ENCODE results near the gene PSTPIP1. TPM values are rescaled to one million over a fixed set of nuclear protein-coding genes. Genes with fewer than 3 reads are reported as not detected.

PSTPIP1 gene
- total RNA-seq, 3 donors from 2014 or later: 2.6 to 11.0 (median 3.9) TPM

DNA sequence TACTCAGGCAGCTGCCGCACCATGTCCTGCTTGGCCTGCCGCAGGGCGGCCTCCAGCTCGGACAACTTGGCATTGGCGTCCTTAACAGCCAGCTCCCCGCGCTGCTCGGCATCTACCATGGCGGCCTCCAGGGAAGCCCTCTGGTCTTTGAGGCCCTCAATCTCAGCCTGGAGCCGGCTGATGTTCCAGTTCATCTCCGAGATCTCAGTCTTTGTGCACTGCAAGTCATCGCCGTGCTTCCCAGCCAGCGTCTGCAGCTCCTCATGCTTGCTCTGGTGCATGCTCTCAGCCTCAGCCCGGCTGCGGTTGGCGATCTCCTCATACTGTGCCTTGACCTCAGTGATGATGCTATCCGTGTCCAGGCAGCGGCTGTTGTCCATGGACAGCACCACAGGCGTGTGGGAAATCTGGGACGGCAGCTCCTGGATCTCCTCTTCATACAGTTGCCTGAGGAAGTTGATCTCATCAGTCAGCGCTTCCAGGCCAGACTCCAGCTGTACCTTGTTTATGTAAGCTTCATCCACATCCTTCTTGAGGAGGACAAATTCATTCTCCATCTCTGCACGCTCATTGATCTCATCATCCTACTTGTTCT, 15.5 kb upstream of the PSTPIP1 start:
- Histone ChIP-seq H3K36me3 (no peaks in the 10 kb centered on the region), H3K4me1 (no peaks in the 10 kb centered on the region), H3K27ac (no peak overlapping the region), H3K27me3 (no peaks in the 10 kb centered on the region), H3K9me3 (no peaks in the 10 kb centered on the region), H3K4me3 (no peak overlapping the region)
- intact Hi-C loops (cut with DNase I; ENCODE audit: low total_unique reads): no loop called here
- TF ChIP-seq CTCF (IDR thresholded peaks at IDR 0.05) (no peak), POLR2AphosphoS5 (IDR thresholded peaks at IDR 0.05) (no peak), POLR2A (IDR thresholded peaks at IDR 0.05) (no peak)
- no peak for DNase-seq (ENCODE audit: low spot score in 2 of 2)

DNA sequence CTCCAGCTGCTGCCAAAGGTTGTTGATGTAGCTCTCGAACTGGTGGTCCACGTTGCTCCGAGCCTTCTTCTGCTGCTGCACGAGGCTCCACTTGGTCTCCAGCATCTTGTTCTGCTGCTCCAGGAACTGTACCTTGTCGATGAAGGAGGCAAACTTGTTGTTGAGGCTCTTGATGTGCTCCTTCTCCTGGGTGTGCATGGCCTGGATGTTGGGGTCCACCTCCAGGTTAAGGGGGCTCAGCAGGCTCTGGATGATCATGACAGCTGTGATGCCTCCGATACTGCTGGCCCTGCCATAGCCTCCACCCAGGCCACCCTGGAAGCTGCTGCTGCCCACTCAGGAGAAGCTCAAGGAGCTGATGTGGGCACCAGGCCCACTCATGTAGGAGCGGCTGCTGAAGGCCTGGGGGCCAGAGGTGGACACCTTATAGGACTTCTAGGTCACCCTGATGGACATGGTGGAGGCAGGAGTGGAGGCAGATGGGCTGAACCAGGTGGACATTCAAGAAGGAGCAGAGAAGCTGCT, 14.9 kb upstream of the PSTPIP1 start:
- no peaks in the 10 kb centered on the region for H3K9me3 ChIP-seq
- no peaks in the 10 kb centered on the region for H3K36me3 ChIP-seq
- H3K4me3 ChIP-seq: no peak overlapping the region
- TF ChIP-seq POLR2AphosphoS5 (IDR thresholded peaks at IDR 0.05): no peak
- no peak for TF ChIP-seq POLR2A (IDR thresholded peaks at IDR 0.05)
- TF ChIP-seq CTCF (IDR thresholded peaks at IDR 0.05): no peak
- DNase-seq (ENCODE audit: low spot score in 2 of 2): no peak
- H3K27me3 ChIP-seq: no peaks in the 10 kb centered on the region
- H3K27ac ChIP-seq: no peak overlapping the region
- intact Hi-C loops (cut with DNase I; ENCODE audit: low total_unique reads): no loop called here
- H3K4me1 ChIP-seq: no peaks in the 10 kb centered on the region

GRCh38 chr15:76982356-76982755, 12.6 kb upstream of the PSTPIP1 start:
- TF ChIP-seq POLR2A (IDR thresholded peaks at IDR 0.05): no peak
- no peak for TF ChIP-seq POLR2AphosphoS5 (IDR thresholded peaks at IDR 0.05)
- no peak for TF ChIP-seq CTCF (IDR thresholded peaks at IDR 0.05)
- intact Hi-C loops (cut with DNase I; ENCODE audit: low total_unique reads): no loop called here
- Histone ChIP-seq H3K9me3 (no peaks in the 10 kb centered on the region), H3K36me3 (no peaks in the 10 kb centered on the region), H3K27me3 (no peaks in the 10 kb centered on the region), H3K27ac (no peak overlapping the region), H3K4me1 (no peaks in the 10 kb centered on the region), H3K4me3 (no peak overlapping the region)
- DNase-seq (ENCODE audit: low spot score in 2 of 2): no peak

- no peaks in the 10 kb centered on the region for H3K36me3 ChIP-seq
- H3K4me1 ChIP-seq: no peaks in the 10 kb centered on the region
- no peak overlapping the region for H3K27ac ChIP-seq
- DNase-seq (ENCODE audit: low spot score in 2 of 2): no peak
- intact Hi-C loops (cut with DNase I; ENCODE audit: low total_unique reads): no loop called here
- H3K4me3 ChIP-seq: no peak overlapping the region
- TF ChIP-seq POLR2A (IDR thresholded peaks at IDR 0.05) (no peak), POLR2AphosphoS5 (IDR thresholded peaks at IDR 0.05) (no peak), CTCF (IDR thresholded peaks at IDR 0.05) (no peak)
- H3K9me3 ChIP-seq: no peaks in the 10 kb centered on the region
- no peaks in the 10 kb centered on the region for H3K27me3 ChIP-seq
These were observed 12.2 kb upstream of the PSTPIP1 start for GRCh38 chr15:76982756-76983155.

DNA sequence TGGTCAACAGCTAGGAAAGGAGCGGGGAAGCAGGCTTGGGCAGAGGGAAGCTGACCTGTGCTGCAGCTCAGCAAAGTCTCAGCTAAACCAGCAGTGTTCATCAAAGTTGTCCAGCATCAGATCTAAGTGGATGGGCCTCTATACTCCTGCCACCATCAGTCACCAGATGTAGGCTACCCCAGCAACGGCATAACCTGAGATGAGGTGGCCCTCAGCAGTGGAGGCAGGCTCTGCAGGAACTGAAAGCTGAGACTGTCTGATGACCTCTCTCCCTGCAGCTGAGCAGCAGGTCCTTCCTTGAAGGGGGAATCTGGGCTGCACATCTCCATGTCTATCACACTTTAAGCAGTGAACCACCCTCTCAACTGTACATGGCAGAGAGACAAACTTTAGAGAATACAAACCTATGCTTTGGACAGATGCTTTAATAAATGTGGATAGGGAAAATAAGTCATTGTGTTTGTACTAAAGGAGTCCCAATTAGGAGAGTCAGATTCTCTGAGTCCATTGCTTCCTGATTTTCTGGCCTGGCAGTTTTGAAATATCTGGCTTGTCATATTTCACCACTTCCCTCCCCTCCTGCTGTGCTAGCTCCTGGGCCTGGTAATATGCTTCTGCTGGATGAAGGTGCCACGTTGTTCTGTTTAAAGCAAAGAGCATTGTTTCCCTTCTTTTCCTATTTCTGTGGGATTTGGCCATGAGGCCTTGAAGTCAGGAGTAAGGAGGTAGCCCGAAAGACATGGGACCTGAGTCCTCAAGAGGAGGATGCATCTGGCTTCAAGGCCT, 11.1 kb upstream of the PSTPIP1 start:
- DNase-seq (ENCODE audit: low spot score in 2 of 2): no peak
- H3K27ac ChIP-seq: no peak overlapping the region
- no peak for TF ChIP-seq POLR2A (IDR thresholded peaks at IDR 0.05)
- TF ChIP-seq POLR2AphosphoS5 (IDR thresholded peaks at IDR 0.05): no peak
- no peak for TF ChIP-seq CTCF (IDR thresholded peaks at IDR 0.05)
- H3K4me1 ChIP-seq: no peaks in the 10 kb centered on the region
- no peaks in the 10 kb centered on the region for H3K36me3 ChIP-seq
- H3K4me3 ChIP-seq: no peak overlapping the region
- no peaks in the 10 kb centered on the region for H3K9me3 ChIP-seq
- H3K27me3 ChIP-seq: no peaks in the 10 kb centered on the region
- intact Hi-C loops (cut with DNase I; ENCODE audit: low total_unique reads): no loop called here

Data from breast epithelium (tissue), 4 donors.